ENCODE results near the gene RARA. TPM values are rescaled to one million over a fixed set of nuclear protein-coding genes. Genes with fewer than 3 reads are reported as not detected.

RARA gene
- total RNA-seq = 35.6 and 63.9 TPM in 2 replicates

DNA sequence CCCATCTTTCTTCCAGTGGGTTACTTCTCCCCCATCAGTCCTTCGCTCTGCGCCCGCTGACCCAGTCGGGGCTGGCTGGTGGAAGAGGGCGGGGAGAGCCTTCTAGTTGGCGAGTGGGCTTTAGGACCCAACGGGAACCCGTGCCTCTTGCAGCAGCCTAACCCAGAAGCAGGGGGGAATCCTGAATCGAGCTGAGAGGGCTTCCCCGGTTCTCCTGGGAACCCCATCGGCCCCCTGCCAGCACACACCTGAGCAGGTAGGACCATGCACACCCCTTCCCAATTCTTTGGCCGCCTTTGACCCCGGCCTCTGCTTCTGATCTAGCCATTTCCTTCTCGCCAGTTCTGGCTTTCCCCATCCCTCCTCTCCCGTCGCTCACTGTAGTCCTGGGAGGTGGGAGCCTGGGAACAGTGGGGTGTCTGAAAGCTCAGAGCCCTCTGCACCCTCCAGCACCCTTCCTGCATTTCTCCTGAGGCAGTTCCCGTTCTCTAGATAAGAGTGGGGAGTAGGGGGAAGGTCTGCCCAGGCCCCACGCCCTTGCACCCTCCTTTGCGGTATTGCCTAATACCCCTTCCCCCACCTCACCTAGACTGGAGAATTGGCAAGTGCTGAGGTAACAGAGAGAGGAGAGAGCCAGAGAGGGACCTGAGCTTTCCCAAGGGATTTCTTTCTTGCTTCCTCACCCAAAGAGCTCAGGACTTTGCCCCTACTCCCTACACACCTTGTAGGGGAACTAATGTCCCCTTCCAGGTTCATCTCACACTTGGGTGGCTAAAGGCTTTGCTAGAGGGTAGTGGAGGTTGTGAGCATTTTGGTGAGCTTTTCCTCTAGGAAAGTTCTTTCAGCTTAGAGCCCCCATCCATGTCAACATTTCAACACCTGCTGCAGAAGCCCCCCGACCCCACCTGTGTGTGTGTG lies at the start of gene RARA:
TSS of gene RARA (plus strand) at position 150 of the 918 bp plus-strand sequence. CDS start 22,039 bp downstream, outside the sequence.

GRCh38 chr17:40287494-40288369 lies 21.2 kb upstream of the RARA start, which contains the start of gene CDC6:
Gene CDC6 (plus strand): TSS chr17:40287879. CDS start chr17:40289421, 1,542 bp downstream.

GRCh38 chr17:40364121-40364861 lies 55.3 kb downstream of the RARA start, which contains the start of gene GJD3:
Gene GJD3 (minus strand): TSS chr17:40364737. CDS start chr17:40363815, 922 bp downstream.

Other genes starting within 250 kb of the RARA start
- 20.7 and 21.1 TPM in 2 replicates for gene THRA, start 246.2 kb upstream of the RARA start, total RNA-seq
- gene NR1D1, start 208.6 kb upstream of the RARA start, total RNA-seq = 0.81 and 3.4 TPM in 2 replicates
- gene MSL1, start 187.2 kb upstream of the RARA start, total RNA-seq = 49.5 and 68.7 TPM in 2 replicates
- gene CASC3, start 168.6 kb upstream of the RARA start, total RNA-seq = 26.2 and 28.7 TPM in 2 replicates
- gene RAPGEFL1, start 131.7 kb upstream of the RARA start, total RNA-seq = 2.3 and 3.2 TPM in 2 replicates
- gene WIPF2, start 89.9 kb upstream of the RARA start, total RNA-seq = 8.1 and 11.0 TPM in 2 replicates
- gene CDC6, start 21.3 kb upstream of the RARA start, total RNA-seq = 5.2 and 9.6 TPM in 2 replicates
- gene GJD3, start 55.6 kb downstream of the RARA start, total RNA-seq = 1.3 TPM in 1 of 2 replicates, not detected in the other
- gene TOP2A, start 108.7 kb downstream of the RARA start, total RNA-seq = 20.9 and 34.5 TPM in 2 replicates
- 197 and 334 TPM in 2 replicates for gene IGFBP4, start 134.3 kb downstream of the RARA start, total RNA-seq
- 0.16 TPM in 1 of 2 replicates, not detected in the other for gene TNS4, start 192.4 kb downstream of the RARA start, total RNA-seq

Data from cardiac atrium fibroblast (primary cell).